ENCODE data around the gene SIAH3.

DNA sequence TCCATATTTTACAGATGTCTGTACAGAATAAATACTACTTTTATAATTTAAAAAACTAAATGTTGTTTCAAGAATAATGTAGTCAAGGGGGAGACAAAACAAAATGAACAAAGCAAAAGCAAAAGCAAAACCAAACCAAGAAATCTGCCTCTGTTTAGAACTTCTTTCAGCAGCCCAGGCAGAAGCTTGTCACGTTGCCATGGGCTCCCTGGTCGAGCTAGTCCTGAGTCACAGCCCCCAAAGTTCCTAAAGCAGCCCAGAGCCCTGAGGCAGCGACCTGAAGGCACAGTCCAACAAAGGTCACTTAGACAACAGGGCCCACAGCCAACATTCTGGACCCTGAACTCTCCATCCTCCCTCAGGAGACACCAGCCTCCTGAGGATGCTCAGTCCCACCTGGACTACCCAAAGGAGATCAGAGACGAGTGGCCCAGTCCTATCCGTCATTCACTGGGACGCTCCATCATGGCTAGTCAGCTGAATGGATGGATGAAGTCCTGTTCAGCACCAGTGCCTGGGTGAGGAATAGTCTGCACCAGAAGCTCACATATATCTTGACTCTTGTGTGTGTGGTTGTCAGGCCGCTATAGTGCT lies 41.7 kb downstream of the SIAH3 start:
- TF ChIP-seq, protein P1, sequence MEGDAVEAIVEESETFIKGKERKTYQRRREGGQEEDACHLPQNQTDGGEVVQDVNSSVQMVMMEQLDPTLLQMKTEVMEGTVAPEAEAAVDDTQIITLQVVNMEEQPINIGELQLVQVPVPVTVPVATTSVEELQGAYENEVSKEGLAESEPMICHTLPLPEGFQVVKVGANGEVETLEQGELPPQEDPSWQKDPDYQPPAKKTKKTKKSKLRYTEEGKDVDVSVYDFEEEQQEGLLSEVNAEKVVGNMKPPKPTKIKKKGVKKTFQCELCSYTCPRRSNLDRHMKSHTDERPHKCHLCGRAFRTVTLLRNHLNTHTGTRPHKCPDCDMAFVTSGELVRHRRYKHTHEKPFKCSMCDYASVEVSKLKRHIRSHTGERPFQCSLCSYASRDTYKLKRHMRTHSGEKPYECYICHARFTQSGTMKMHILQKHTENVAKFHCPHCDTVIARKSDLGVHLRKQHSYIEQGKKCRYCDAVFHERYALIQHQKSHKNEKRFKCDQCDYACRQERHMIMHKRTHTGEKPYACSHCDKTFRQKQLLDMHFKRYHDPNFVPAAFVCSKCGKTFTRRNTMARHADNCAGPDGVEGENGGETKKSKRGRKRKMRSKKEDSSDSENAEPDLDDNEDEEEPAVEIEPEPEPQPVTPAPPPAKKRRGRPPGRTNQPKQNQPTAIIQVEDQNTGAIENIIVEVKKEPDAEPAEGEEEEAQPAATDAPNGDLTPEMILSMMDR (conservative IDR thresholded peaks at IDR 0.05; ENCODE audit: low read length), result no peak
- no peak for TF ChIP-seq EZH2phosphoT487 (IDR thresholded peaks at IDR 0.05; ENCODE audit: borderline replicate concordance, low read depth, low read length)
